Measurements from ENCODE around the gene ACTN1. TPM values are rescaled to one million over a fixed set of nuclear protein-coding genes. Genes with fewer than 3 reads are reported as not detected.
A peak's percentile ranks its signal among the peaks of the same experiment; 100 is the strongest.

ACTN1 gene
- total RNA-seq, 1 donor, result 447 TPM

GRCh38 chr14:68884031-68885030, 94.8 kb downstream of the ACTN1 start:
- H4K20me1 ChIP-seq (ENCODE audit: insufficient read depth, low read length), result peaks cover 62% of the 10 kb centered on the region
- no peak overlapping the region for H3K4me3 ChIP-seq (ENCODE audit: insufficient read depth, low read length)
- TF ChIP-seq, protein P1, sequence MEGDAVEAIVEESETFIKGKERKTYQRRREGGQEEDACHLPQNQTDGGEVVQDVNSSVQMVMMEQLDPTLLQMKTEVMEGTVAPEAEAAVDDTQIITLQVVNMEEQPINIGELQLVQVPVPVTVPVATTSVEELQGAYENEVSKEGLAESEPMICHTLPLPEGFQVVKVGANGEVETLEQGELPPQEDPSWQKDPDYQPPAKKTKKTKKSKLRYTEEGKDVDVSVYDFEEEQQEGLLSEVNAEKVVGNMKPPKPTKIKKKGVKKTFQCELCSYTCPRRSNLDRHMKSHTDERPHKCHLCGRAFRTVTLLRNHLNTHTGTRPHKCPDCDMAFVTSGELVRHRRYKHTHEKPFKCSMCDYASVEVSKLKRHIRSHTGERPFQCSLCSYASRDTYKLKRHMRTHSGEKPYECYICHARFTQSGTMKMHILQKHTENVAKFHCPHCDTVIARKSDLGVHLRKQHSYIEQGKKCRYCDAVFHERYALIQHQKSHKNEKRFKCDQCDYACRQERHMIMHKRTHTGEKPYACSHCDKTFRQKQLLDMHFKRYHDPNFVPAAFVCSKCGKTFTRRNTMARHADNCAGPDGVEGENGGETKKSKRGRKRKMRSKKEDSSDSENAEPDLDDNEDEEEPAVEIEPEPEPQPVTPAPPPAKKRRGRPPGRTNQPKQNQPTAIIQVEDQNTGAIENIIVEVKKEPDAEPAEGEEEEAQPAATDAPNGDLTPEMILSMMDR (IDR thresholded peaks at IDR 0.05; ENCODE audit: extremely low read depth, low read depth, low read length), result no peak
- no peak overlapping the region for H3K4me2 ChIP-seq (ENCODE audit: insufficient read depth, low read length)
- peak; percentile 99 for DNase-seq (ENCODE audit: insufficient read length, low spot score, missing footprints)
- peaks cover 27% of the 10 kb centered on the region for H3K4me1 ChIP-seq (ENCODE audit: insufficient read depth, low read length)
- H3K79me2 ChIP-seq (ENCODE audit: insufficient read depth, low read length), result peaks cover 71% of the 10 kb centered on the region
- no peaks in the 10 kb centered on the region for H3K9me3 ChIP-seq (ENCODE audit: low read depth, low read length)
- peak overlapping the region; percentile 83 for H3K27ac ChIP-seq (ENCODE audit: low read depth, low read length)
- H2AFZ ChIP-seq (ENCODE audit: low read length), result no peak overlapping the region
- H3K36me3 ChIP-seq (ENCODE audit: insufficient read depth, low read length), result peaks cover 98% of the 10 kb centered on the region
- H3K27me3 ChIP-seq (ENCODE audit: insufficient read depth, low read length), result no peaks in the 10 kb centered on the region

GRCh38 chr14:68882235-68882634, 96.9 kb downstream of the ACTN1 start:
- no peak overlapping the region for H3K4me2 ChIP-seq (ENCODE audit: insufficient read depth, low read length)
- peaks cover 19% of the 10 kb centered on the region for H3K4me1 ChIP-seq (ENCODE audit: insufficient read depth, low read length)
- TF ChIP-seq, protein P1 (IDR thresholded peaks at IDR 0.05; ENCODE audit: extremely low read depth, low read depth, low read length), result no peak
- DNase-seq (ENCODE audit: insufficient read length, low spot score, missing footprints), result peak; percentile 45
- no peak overlapping the region for H2AFZ ChIP-seq (ENCODE audit: low read length)
- H3K36me3 ChIP-seq (ENCODE audit: insufficient read depth, low read length), result peaks cover 97% of the 10 kb centered on the region
- H3K27me3 ChIP-seq (ENCODE audit: insufficient read depth, low read length), result no peaks in the 10 kb centered on the region
- no peaks in the 10 kb centered on the region for H3K9me3 ChIP-seq (ENCODE audit: low read depth, low read length)
- H3K79me2 ChIP-seq (ENCODE audit: insufficient read depth, low read length), result peaks cover 71% of the 10 kb centered on the region
- no peak overlapping the region for H3K4me3 ChIP-seq (ENCODE audit: insufficient read depth, low read length)
- peaks cover 68% of the 10 kb centered on the region for H4K20me1 ChIP-seq (ENCODE audit: insufficient read depth, low read length)
- H3K27ac ChIP-seq (ENCODE audit: low read depth, low read length), result no peak overlapping the region

- Histone ChIP-seq H3K79me2 (ENCODE audit: insufficient read depth, low read length) (peaks cover 75% of the 10 kb centered on the region), H3K4me3 (ENCODE audit: insufficient read depth, low read length) (no peak overlapping the region), H3K4me1 (ENCODE audit: insufficient read depth, low read length) (peaks cover 19% of the 10 kb centered on the region), H3K27ac (ENCODE audit: low read depth, low read length) (peak overlapping the region; percentile 15), H3K9me3 (ENCODE audit: low read depth, low read length) (no peaks in the 10 kb centered on the region), H3K36me3 (ENCODE audit: insufficient read depth, low read length) (peaks cover 98% of the 10 kb centered on the region), H3K4me2 (ENCODE audit: insufficient read depth, low read length) (no peak overlapping the region), H3K27me3 (ENCODE audit: insufficient read depth, low read length) (no peaks in the 10 kb centered on the region), H2AFZ (ENCODE audit: low read length) (no peak overlapping the region), H4K20me1 (ENCODE audit: insufficient read depth, low read length) (peaks cover 72% of the 10 kb centered on the region)
- peak; percentile 42 for DNase-seq (ENCODE audit: insufficient read length, low spot score, missing footprints)
- TF ChIP-seq, protein P1 (IDR thresholded peaks at IDR 0.05; ENCODE audit: extremely low read depth, low read depth, low read length), result no peak
These were observed 97.7 kb downstream of the ACTN1 start for GRCh38 chr14:68881396-68881795.

- no peak overlapping the region for H3K27ac ChIP-seq (ENCODE audit: low read depth, low read length)
- no peak overlapping the region for H3K4me3 ChIP-seq (ENCODE audit: insufficient read depth, low read length)
- no peak overlapping the region for H2AFZ ChIP-seq (ENCODE audit: low read length)
- TF ChIP-seq, protein P1 (IDR thresholded peaks at IDR 0.05; ENCODE audit: extremely low read depth, low read depth, low read length), result no peak
- no peaks in the 10 kb centered on the region for H3K27me3 ChIP-seq (ENCODE audit: insufficient read depth, low read length)
- H3K4me2 ChIP-seq (ENCODE audit: insufficient read depth, low read length), result no peak overlapping the region
- H3K36me3 ChIP-seq (ENCODE audit: insufficient read depth, low read length), result peaks cover 98% of the 10 kb centered on the region
- H3K79me2 ChIP-seq (ENCODE audit: insufficient read depth, low read length), result peaks cover 71% of the 10 kb centered on the region
- H3K4me1 ChIP-seq (ENCODE audit: insufficient read depth, low read length), result peaks cover 18% of the 10 kb centered on the region
- no peaks in the 10 kb centered on the region for H3K9me3 ChIP-seq (ENCODE audit: low read depth, low read length)
- H4K20me1 ChIP-seq (ENCODE audit: insufficient read depth, low read length), result peaks cover 68% of the 10 kb centered on the region
- peak; percentile 48 for DNase-seq (ENCODE audit: insufficient read length, low spot score, missing footprints)
These were observed 98.5 kb downstream of the ACTN1 start for GRCh38 chr14:68880581-68881105.
